ENCODE results near the gene RNPEPL1. TPM values are rescaled to one million over a fixed set of nuclear protein-coding genes. Genes with fewer than 3 reads are reported as not detected.
A peak's percentile ranks its signal among the peaks of the same experiment; 100 is the strongest.

RNPEPL1 gene
- total and polyA plus RNA-seq, 7 donors = 48.8 to 79.6 (median 59.4) TPM

GRCh38 chr2:240596080-240596460 is 27.8 kb downstream of the RNPEPL1 start:
- H3K27me3 ChIP-seq (ENCODE audit: insufficient read depth in 3 of 3, low read length in 2 of 3) = no peaks in the 10 kb centered on the region
- WGBS, 3 donors = 78 to 92% (median 84%) methylated on average over 17 of the region's 17 CpGs
- intact Hi-C loops (cut with DNase I) = no loop called here
- TF ChIP-seq CTCF (IDR thresholded peaks at IDR 0.05) = no peak
- no peaks in the 10 kb centered on the region for H3K9me3 ChIP-seq
- no peak overlapping the region for H3K4me3 ChIP-seq
- no peak overlapping the region for H3K27ac ChIP-seq
- peak in 1 of 4 donors; percentile 10 for ATAC-seq
- peaks cover 10% of the 10 kb centered on the region for H3K4me1 ChIP-seq
- peaks cover 0 to 60% of the 10 kb centered on the region in 2 donors for H3K36me3 ChIP-seq (ENCODE audit: insufficient read depth in 1 of 2, low read depth in 1 of 2)
- no peak for DNase-seq

- peaks cover 0 to 57% of the 10 kb centered on the region in 2 donors for H3K36me3 ChIP-seq (ENCODE audit: insufficient read depth in 1 of 2, low read depth in 1 of 2)
Measured at GRCh38 chr2:240596491-240596931, 28.2 kb downstream of the RNPEPL1 start.

GRCh38 chr2:240597054-240597418 is 28.8 kb downstream of the RNPEPL1 start:
- intact Hi-C loops (cut with DNase I) = no loop called here
- no peak overlapping the region for H3K27ac ChIP-seq

More at GRCh38 chr2:240596491-240596931, 28.2 kb downstream of the RNPEPL1 start:
- peaks cover 10% of the 10 kb centered on the region for H3K4me1 ChIP-seq
- ATAC-seq (peak in 3 of 4 donors; percentile 41 to 87 (median 65)), DNase-seq (peak; percentile 23 to 83)
- no peaks in the 10 kb centered on the region for H3K9me3 ChIP-seq
- TF ChIP-seq CTCF (IDR thresholded peaks at IDR 0.05) = no peak
- no peak overlapping the region for H3K4me3 ChIP-seq
- H3K27ac ChIP-seq = no peak overlapping the region
- WGBS, 3 donors = 30 to 57% (median 41%) methylated on average over 22 to 23 of the region's 23 CpGs
- intact Hi-C loops (cut with DNase I) = no loop called here
- no peaks in the 10 kb centered on the region for H3K27me3 ChIP-seq (ENCODE audit: insufficient read depth in 3 of 3, low read length in 2 of 3)

DNA sequence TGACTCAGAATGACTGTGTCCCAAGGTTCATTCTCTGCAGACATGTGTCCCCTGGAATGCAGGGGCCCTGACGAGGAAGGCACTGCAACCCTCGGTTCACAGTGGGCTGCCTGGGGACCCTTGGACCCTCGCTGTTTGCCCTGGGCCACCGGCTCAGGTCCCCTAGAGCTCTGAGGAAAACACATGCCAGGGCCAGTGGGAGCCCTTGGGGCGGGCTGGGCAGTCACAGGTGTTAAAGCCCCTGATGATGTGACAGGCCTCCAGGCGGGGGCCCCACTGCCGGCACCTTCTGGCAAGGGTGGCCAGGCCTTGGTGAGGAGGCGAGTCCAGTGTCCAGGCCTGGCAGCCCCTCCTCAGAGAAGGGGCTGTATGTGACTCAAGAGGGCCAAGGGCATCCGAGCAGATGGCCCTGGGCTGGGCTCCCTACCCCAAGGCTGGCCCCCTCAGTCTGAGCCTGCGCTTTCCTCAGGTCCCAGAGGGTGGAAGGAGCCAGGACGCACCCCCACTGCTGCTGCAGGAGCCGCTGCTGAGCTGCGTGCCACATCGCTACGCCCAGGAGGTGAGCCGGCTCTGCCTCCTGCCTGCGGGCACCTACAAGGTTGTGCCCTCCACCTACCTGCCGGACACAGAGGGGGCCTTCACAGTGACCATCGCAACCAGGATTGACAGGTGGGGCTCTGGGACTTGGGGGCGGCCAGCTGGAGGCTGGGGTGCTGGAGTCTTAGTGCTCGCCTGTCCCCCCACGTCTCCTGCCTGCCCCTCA is 29.3 kb downstream of the RNPEPL1 start:
- Histone ChIP-seq H3K27me3 (ENCODE audit: insufficient read depth in 3 of 3, low read length in 2 of 3) (no peaks in the 10 kb centered on the region), H3K4me3 (no peak overlapping the region), H3K27ac (no peak overlapping the region), H3K9me3 (no peaks in the 10 kb centered on the region), H3K4me1 (peaks cover 10% of the 10 kb centered on the region), H3K36me3 (ENCODE audit: insufficient read depth in 1 of 2, low read depth in 1 of 2) (peaks cover 0 to 46% of the 10 kb centered on the region in 2 donors)
- intact Hi-C loops (cut with DNase I) = no loop called here
- TF ChIP-seq CTCF (IDR thresholded peaks at IDR 0.05) = no peak
- WGBS, 3 donors = 89 to 100% (median 93%) methylated on average over 20 to 22 of the region's 22 CpGs
- ATAC-seq (no peak), DNase-seq (peak; percentile 15 to 46)

More at GRCh38 chr2:240597054-240597418, 28.8 kb downstream of the RNPEPL1 start:
- no peak for TF ChIP-seq CTCF (IDR thresholded peaks at IDR 0.05)
- peak in 1 of 4 donors; percentile 1 for ATAC-seq
- peaks cover 0 to 51% of the 10 kb centered on the region in 2 donors for H3K36me3 ChIP-seq (ENCODE audit: insufficient read depth in 1 of 2, low read depth in 1 of 2)
- DNase-seq = peak; percentile 7 to 38
- H3K4me3 ChIP-seq = no peak overlapping the region
- peaks cover 10% of the 10 kb centered on the region for H3K4me1 ChIP-seq
- WGBS, 3 donors = 94 to 98% (median 97%) methylated on average over 9 to 10 of the region's 10 CpGs
- H3K27me3 ChIP-seq (ENCODE audit: insufficient read depth in 3 of 3, low read length in 2 of 3) = no peaks in the 10 kb centered on the region
- no peaks in the 10 kb centered on the region for H3K9me3 ChIP-seq

All from psoas muscle (tissue), 8 donors.